Astrocyte of the cerebellum (primary cell): ENCODE results near the gene MYO10.

Experiments
- DNase-seq: peaks from one replicate; pipeline ENCODE4 v3.0.0-alpha.2; 2011; ENCODE audit warnings: low read depth
- H3K4me3 ChIP-seq: 2 replicates; pipeline ENCODE4 v1.5.1; 2011; ENCODE audit warnings: mild to moderate bottlenecking, low read depth, low read length, moderate library complexity
- CTCF ChIP-seq: IDR thresholded peaks from 2 replicates; pipeline ENCODE4 v1.5.1; 2012; ENCODE audit warnings: low read length, low read depth, moderate library complexity, mild to moderate bottlenecking; ENCODE audit errors: missing control alignments
- in situ Hi-C: cut with HindIII; loops from 2 replicates; pipeline ENCODE4 v1.10.0; 2017; ENCODE audit warnings: low sequenced_read_pairs

The MYO10 gene

GRCh38 chr5:16800477-16800876, 135.6 kb downstream of the MYO10 start:
- no peak overlapping the region for H3K4me3 ChIP-seq
- no peak for TF ChIP-seq CTCF
- no peak for DNase-seq
- in situ Hi-C loops, result no loop called here

- in situ Hi-C loops, result loop anchor here (5.0 kb wide), 1 partner anchor 393 kb away; no protein-coding TSS in a partner anchor
- TF ChIP-seq CTCF, result no peak
- no peak for DNase-seq
- no peak overlapping the region for H3K4me3 ChIP-seq
These were observed 136.3 kb downstream of the MYO10 start for GRCh38 chr5:16799796-16800195.

- TF ChIP-seq CTCF, result no peak
- DNase-seq, result peak; percentile 31
- no peak overlapping the region for H3K4me3 ChIP-seq
- in situ Hi-C loops, result loop anchor here (5.0 kb wide), 1 partner anchor 394 kb away; no protein-coding TSS in a partner anchor
These were observed 138.1 kb downstream of the MYO10 start for GRCh38 chr5:16797951-16798350.

GRCh38 chr5:16794269-16794913, 141.7 kb downstream of the MYO10 start:
- in situ Hi-C loops, result no loop called here
- TF ChIP-seq CTCF, result no peak
- no peak overlapping the region for H3K4me3 ChIP-seq
- DNase-seq, result no peak

GRCh38 chr5:16792598-16793275, 143.4 kb downstream of the MYO10 start:
- no peak overlapping the region for H3K4me3 ChIP-seq
- no peak for DNase-seq
- TF ChIP-seq CTCF, result no peak
- in situ Hi-C loops, result no loop called here

- in situ Hi-C loops, result no loop called here
- no peak for DNase-seq
- no peak overlapping the region for H3K4me3 ChIP-seq
- no peak for TF ChIP-seq CTCF
These were observed 144.0 kb downstream of the MYO10 start for GRCh38 chr5:16791904-16792597.
